HG02798 (cell line): Measurements from ENCODE around the gene ASB6.

Experiments used
- ATAC-seq: cut with Tn5 transposase; IDR thresholded peaks from one replicate; pipeline ENCODE4 v1.9.1; 2021; ENCODE audit warnings: mild to moderate bottlenecking; ENCODE audit not compliant: unreplicated experiment, poor library complexity

ASB6 gene

DNA sequence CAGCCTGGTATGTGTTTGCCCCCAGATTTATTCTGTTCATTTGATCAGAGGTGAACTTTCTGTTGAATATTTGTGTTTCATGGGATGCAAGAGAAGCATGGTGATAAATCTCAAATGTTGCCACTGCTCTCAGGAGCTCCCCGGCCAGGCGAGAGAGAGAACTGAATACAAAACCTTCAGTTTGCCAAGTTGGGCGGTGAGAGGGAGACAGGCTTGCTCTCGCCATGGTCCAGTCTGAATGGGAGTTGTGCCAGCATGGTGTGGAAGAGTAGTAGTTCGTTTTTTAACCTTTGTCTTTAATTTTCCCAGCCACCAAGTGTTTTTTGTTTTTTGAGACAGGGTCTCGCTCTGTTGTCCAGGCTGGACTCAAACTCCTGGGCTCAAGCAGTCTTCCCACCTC lies 13.2 kb downstream of the ASB6 start:
- no peak for ATAC-seq

DNA sequence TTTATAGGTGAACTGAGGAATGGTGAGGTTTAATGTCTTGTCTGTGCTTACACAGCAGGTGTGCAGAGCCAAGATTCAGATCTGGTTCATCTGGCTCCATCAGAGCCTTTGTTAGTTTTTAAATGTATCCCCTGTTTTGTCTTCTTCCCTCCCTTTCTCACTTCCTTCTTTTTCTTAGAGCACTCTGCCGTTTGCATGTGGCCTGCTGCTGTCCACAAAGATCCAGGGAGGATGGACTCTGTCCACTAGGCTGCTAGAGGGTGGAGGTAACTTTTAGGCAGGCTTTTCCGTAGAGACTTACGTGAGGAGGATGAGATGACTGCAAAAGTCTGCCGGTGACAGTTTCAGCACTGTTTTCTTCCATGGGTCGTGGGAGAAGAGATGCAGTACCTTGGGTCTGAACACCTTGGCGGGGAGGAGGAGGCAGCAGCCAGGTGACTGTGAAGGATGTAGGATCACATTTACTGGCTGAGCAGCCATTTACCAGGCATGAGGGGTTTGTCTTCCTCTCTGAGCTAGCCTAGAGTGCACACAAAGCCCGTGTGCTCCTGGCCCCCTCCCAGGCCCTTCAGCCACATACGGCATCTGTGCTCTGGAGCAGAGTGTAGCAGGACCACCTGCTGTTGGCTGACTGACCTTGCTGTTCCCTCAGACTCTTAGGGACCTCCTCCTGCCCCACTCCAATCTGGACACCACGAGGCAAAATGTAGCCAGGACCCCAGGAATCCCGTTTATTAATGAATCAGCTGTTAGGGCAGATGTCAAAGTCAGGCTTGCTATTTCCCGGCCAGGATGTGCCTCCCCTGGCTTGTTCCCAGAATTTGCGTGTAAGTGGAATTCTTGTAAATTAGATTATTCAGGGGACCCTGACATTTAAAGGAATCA lies 14.2 kb downstream of the ASB6 start:
- ATAC-seq = no peak

DNA sequence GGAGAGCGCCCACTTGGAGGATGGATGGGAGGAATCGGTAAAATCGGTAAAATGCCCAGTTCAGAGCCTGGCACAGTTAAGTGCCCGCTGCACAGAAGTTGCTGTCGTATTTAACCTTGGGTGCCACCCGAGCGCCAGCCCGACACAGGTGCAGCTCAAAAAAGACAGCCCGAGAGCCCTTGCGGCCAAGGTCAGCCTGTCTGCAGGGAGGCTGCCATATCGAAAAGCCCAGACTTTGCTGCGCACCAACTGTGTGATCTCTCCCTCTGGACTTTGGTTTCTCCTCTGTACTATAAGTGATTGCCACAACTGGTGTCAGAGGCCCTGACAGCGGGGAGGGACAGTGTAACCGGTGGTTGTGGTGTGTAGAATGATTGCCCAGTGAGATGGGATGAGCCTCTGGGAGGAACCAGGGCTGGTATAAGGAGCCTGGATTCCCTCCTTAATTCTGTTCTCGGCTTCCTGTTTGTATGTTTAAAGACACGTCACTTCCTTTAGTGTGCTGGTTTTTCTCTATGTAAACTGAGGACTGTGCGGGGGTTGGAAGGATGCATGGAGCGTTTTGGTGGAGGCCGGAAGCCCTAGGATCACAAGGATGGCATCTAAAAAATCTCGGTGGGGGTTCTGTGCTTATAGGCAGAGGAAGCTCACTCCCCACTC lies 15.2 kb downstream of the ASB6 start:
- ATAC-seq = peak; percentile 20

DNA sequence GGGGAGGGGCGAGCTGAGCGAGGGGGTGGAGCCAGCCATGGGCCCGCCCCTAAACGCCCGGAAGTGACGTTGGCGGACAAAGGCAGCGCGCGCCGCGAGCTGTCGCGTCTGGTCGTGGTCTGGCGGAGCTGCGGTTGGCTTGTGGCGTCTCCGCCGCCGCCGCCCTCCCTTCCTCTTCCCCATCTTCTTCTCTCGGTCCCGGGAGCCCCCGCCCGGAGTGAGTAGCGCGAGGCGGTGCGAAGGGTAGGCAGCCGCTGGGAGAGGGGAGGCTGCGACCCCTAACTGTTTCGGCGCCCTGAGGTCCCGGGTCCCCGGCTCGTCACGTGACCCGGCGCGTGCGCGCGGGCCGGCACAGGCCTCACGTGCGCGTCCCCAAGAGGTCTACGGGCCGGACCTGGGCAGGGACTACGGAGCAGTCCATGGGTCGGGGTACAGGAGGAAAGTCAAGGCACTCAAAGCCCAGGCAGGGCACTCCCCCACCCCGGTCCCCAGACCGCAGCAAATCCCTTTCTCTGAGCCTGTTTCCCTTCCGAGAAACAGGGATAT lies 15.8 kb downstream of the ASB6 start, which contains the start of gene NTMT1:
Gene NTMT1 (plus strand): TSS at position 85 of the 546 bp plus-strand sequence. CDS start 6,541 bp downstream, outside the sequence.
- peak; percentile 86 for ATAC-seq

DNA sequence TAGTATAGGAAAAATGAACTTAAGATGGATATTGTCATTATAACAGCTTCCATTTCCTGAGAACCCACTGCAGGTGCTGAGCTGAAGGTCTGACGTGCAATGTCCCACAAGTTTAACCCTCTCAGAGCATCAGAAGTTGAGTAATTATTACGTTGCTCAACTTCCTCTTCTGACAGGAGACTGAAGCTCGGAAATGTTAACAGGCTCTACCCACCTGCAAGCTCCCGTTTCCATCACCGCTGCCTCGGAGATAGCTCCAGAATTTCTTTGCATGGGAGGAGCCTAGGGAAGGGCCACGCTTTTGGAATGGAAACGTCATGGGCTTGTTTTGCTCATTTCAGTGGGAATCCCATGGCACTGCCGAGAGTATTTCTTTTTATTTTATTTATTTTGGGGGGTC lies 17.0 kb downstream of the ASB6 start:
- ATAC-seq = no peak

- ATAC-seq = no peak
Measured at GRCh38 chr9:129624168-129624759, 17.7 kb downstream of the ASB6 start.

- no peak for ATAC-seq
Measured at GRCh38 chr9:129623331-129623730, 18.6 kb downstream of the ASB6 start.

GRCh38 chr9:129620669-129621295 lies 21.2 kb downstream of the ASB6 start, which contains the start of gene C9orf50:
C9orf50 (minus strand) TSS chr9:129621101; CDS start chr9:129620574, 527 bp downstream.
- no peak for ATAC-seq

GRCh38 chr9:129619787-129620668 lies 21.9 kb downstream of the ASB6 start:
- ATAC-seq = no peak

- no peak for ATAC-seq
Measured at GRCh38 chr9:129617167-129617566, 24.8 kb downstream of the ASB6 start.

GRCh38 chr9:129615407-129616285 lies 26.3 kb downstream of the ASB6 start:
- no peak for ATAC-seq

GRCh38 chr9:129614932-129615331 lies 27.0 kb downstream of the ASB6 start:
- no peak for ATAC-seq

- ATAC-seq = no peak
Measured at GRCh38 chr9:129613520-129614175, 28.3 kb downstream of the ASB6 start.

GRCh38 chr9:129612815-129613519 lies 29.0 kb downstream of the ASB6 start:
- no peak for ATAC-seq

DNA sequence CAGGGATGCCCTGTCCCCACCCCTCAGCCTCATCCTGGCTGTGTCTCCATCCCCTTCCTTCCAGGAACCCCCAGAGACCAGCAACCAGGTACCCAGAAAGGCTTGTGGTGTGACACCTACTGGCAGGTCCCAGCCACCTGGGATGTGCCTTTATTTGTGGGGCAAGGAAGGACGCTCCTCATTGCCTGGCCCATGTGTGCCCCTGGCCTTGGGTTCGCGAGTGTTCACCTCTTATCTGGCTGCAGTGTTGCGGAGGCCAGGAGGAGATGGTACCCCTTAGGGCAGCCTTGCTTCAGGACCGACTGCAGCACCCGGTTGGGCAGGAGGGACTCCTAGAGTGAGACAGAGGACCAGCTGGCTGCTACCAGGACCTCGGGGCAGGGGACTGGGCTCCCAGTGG lies 29.8 kb downstream of the ASB6 start:
- no peak for ATAC-seq

GRCh38 chr9:129611307-129611800 lies 30.6 kb downstream of the ASB6 start:
- no peak for ATAC-seq
